Neutrophil (primary cell): ENCODE data around the gene CLPSL1.

ENCODE experiments used
- H3K27ac ChIP-seq: fragments of 200-600 bp; sonication (generic); 2 replicates; pipeline ENCODE4 v1.5.1; 2016; ENCODE audit warnings: mild to moderate bottlenecking, moderate library complexity
- H3K27me3 ChIP-seq: fragments of 200-600 bp; sonication (generic); 2 replicates; pipeline ENCODE4 v1.6.0; 2016; ENCODE audit warnings: mild to moderate bottlenecking
- H3K36me3 ChIP-seq: fragments of 200-600 bp; sonication (generic); 2 replicates; pipeline ENCODE4 v1.5.1; 2017
- H3K4me1 ChIP-seq, 2 experiments: fragments of 200-600 bp in 1 of 2; sonication (generic) in 1 of 2; 1 replicate in 1 of 2; 2 replicates in 1 of 2; pipeline versions ENCODE4 v1.5.1 to v1.6.1; 2013 to 2016; ENCODE audit warnings: low read depth in 1 of 2, low read length in 1 of 2, mild to moderate bottlenecking in 1 of 2, moderate library complexity in 1 of 2; ENCODE audit not compliant: control insufficient read depth in 1 of 2, insufficient read depth in 1 of 2
- H3K4me3 ChIP-seq, 2 experiments: fragments of 200-600 bp in 1 of 2; sonication (generic) in 1 of 2; 1 replicate in 1 of 2; 2 replicates in 1 of 2; pipeline ENCODE4 v1.5.1; 2013 to 2016; ENCODE audit warnings: low read depth in 1 of 2, low read length in 1 of 2, mild to moderate bottlenecking in 1 of 2, moderate library complexity in 1 of 2
- H3K9me3 ChIP-seq: fragments of 200-600 bp; sonication (generic); 2 replicates; pipeline ENCODE4 v1.5.1; 2016
- TF ChIP-seq, protein P1 (sequence below): fragments of 200-600 bp; sonication (generic); IDR thresholded peaks from 2 replicates; pipeline ENCODE4 v1.5.1; 2016; ENCODE audit warnings: antibody characterized with exemption

The CLPSL1 gene

DNA sequence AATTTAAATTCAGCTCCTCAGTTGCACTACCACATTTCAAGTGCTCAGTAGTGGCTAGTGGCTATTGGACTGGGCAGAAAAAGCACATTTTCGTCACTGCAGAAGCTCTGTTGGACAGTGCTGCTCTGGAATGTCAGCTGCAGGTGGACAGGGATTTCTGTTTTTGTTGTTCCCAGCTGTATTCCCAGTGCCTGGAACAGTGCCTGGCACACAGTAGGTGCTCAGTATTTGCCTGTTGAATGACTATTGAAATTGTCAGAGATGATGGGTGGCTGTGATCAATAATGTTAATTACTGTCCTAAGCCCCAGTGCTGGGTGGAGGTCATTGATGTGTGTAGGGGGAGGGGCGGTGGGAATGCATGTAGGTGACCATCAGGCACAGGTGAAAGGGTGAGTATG lies 5.5 kb downstream of the CLPSL1 start:
- H3K27ac ChIP-seq, result no peak overlapping the region
- H3K4me1 ChIP-seq, result no peaks in the 10 kb centered on the region
- TF ChIP-seq, protein P1, sequence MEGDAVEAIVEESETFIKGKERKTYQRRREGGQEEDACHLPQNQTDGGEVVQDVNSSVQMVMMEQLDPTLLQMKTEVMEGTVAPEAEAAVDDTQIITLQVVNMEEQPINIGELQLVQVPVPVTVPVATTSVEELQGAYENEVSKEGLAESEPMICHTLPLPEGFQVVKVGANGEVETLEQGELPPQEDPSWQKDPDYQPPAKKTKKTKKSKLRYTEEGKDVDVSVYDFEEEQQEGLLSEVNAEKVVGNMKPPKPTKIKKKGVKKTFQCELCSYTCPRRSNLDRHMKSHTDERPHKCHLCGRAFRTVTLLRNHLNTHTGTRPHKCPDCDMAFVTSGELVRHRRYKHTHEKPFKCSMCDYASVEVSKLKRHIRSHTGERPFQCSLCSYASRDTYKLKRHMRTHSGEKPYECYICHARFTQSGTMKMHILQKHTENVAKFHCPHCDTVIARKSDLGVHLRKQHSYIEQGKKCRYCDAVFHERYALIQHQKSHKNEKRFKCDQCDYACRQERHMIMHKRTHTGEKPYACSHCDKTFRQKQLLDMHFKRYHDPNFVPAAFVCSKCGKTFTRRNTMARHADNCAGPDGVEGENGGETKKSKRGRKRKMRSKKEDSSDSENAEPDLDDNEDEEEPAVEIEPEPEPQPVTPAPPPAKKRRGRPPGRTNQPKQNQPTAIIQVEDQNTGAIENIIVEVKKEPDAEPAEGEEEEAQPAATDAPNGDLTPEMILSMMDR, result no peak
- H3K27me3 ChIP-seq, result peaks cover 58% of the 10 kb centered on the region
- H3K36me3 ChIP-seq, result no peaks in the 10 kb centered on the region
- H3K9me3 ChIP-seq, result no peaks in the 10 kb centered on the region
- no peak overlapping the region for H3K4me3 ChIP-seq

DNA sequence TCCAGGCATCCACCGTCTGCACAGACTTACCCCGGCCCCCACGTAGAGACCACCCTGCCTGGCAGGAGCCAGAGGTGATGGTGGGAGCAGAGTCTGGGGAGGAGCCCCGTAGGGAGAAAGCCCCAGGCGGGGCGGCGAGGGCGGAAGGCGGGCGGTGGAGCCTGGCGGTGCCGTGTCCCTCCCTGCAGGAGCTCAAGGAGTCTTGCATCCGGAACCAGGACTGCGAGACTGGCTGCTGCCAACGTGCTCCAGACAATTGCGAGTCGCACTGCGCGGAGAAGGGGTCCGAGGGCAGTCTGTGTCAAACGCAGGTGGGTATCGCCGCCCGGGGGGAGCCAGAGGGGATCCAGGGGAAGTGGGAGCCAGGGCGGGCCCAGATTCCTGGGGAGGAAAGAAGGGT lies 6.0 kb downstream of the CLPSL1 start:
- no peaks in the 10 kb centered on the region for H3K9me3 ChIP-seq
- no peaks in the 10 kb centered on the region for H3K4me1 ChIP-seq
- H3K27me3 ChIP-seq, result peaks cover 58% of the 10 kb centered on the region
- no peak overlapping the region for H3K27ac ChIP-seq
- H3K36me3 ChIP-seq, result no peaks in the 10 kb centered on the region
- H3K4me3 ChIP-seq, result no peak overlapping the region
- TF ChIP-seq, protein P1, result no peak

DNA sequence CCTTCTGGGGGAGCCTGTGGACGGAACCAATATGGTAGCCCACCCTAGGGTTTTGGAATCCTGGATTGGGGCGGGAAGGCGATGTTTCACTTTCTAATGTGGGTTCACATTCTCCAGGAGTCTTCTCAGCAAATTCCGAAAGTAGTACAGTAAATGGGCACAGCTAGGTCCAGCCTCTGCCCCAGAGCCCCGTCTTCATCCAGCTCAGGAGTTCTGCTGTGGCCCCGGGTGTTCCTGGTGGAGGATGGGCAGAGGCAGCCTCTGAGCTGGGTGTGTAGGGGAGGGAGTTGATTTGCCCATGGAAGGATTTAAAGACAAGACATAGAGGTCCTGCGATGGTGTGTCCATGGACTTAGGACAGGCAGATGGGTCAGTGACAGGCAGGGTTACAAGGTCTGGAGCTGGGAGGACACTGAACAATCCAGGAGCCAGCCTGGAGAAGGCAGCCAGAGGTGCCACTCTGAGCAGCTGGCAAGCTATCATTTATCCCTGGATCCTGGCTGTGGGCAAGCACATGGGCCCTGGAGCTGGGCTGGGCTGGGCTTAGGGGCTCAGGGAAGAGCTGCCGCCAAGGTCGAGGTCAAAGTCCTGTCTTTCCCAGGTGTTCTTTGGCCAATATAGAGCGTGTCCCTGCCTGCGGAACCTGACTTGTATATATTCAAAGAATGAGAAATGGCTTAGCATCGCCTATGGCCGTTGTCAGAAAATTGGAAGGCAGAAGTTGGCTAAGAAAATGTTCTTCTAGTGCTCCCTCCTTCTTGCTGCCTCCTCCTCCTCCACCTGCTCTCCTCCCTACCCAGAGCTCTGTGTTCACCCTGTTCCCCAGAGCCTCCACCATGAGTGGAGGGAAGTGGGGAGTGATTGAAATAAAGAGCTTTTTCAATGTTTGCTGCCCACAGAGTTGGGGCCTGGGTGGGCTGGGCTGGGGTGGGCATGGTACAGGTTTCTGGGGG lies 6.7 kb downstream of the CLPSL1 start:
- Histone ChIP-seq H3K9me3 (no peaks in the 10 kb centered on the region), H3K4me3 (no peak overlapping the region), H3K27me3 (peaks cover 58% of the 10 kb centered on the region)

DNA sequence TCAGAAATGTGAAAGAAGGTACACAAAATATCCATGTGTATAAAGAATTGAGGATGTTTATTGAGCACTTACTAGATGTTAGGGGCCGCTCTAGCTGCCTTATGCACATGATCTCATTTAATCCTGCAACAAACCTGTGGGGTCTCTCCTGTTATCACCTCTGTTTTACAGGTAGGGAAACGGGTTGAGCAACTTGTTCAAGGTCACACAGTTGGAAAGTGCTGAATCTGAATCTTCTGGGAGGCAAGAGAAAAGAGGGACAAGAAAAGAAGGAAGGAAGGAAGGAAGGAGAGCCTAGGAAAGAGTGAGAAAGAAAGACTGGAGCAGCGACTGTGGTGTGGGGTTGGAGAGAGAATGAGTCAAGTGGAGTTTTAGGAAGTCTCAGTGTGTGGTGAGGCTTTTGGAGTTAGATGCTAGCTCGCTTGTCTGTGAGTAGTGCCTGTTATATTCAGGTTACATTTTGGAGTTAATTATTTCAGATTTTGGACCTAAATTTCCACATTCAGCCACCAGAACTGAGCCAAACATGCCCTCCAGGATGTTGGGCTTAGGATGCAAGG lies 7.7 kb downstream of the CLPSL1 start:
- Histone ChIP-seq H3K4me3 (no peak overlapping the region), H3K27me3 (peaks cover 58% of the 10 kb centered on the region), H3K4me1 (no peaks in the 10 kb centered on the region), H3K27ac (no peak overlapping the region), H3K9me3 (no peaks in the 10 kb centered on the region), H3K36me3 (no peaks in the 10 kb centered on the region)
- TF ChIP-seq, protein P1, result no peak

More for the DNA sequence above, 6.7 kb downstream of the CLPSL1 start:
- H3K4me1 ChIP-seq, result no peaks in the 10 kb centered on the region
- H3K36me3 ChIP-seq, result no peaks in the 10 kb centered on the region
- H3K27ac ChIP-seq, result no peak overlapping the region
- TF ChIP-seq, protein P1, result no peak

DNA sequence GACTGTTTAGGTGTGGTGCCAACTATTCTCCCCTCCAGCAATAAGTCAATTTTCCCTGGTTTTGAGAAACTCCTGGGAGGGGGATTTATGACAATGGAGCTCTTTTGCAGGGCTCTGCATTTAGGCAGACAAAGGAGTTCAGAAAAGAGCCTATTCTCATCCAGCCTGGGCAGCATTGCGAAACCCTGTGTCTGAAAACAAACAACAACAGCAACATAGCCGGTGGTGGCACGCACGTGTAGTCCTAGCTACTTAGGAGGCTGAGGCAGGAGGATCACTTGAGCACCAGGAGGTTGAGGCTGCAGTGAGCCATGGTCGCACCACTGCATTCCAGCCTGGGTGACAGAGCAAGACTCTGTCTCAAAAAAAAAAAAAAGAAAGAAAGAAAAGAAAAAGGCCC lies 9.9 kb downstream of the CLPSL1 start:
- Histone ChIP-seq H3K9me3 (no peaks in the 10 kb centered on the region), H3K4me1 (no peaks in the 10 kb centered on the region), H3K4me3 (no peak overlapping the region), H3K36me3 (no peaks in the 10 kb centered on the region), H3K27me3 (peaks cover 44% of the 10 kb centered on the region), H3K27ac (no peak overlapping the region)
- TF ChIP-seq, protein P1, result no peak
